ENCODE measurements around the gene PPFIA2.

The PPFIA2 gene

GRCh38 chr12:81472934-81473333, 286.2 kb downstream of the PPFIA2 start:
- DNase-seq (ENCODE audit: low read depth), result no peak
- H3K4me3 ChIP-seq (ENCODE audit: control insufficient read depth, low read depth, low read length), result no peak overlapping the region
- TF ChIP-seq CTCF (IDR thresholded peaks at IDR 0.05; ENCODE audit: control insufficient read depth, insufficient read depth, low read depth, low read length, missing control alignments), result no peak

- H3K4me3 ChIP-seq (ENCODE audit: control insufficient read depth, low read depth, low read length), result no peak overlapping the region
- no peak for DNase-seq (ENCODE audit: low read depth)
- TF ChIP-seq CTCF (IDR thresholded peaks at IDR 0.05; ENCODE audit: control insufficient read depth, insufficient read depth, low read depth, low read length, missing control alignments), result no peak
Measured at GRCh38 chr12:81470923-81471322, 288.2 kb downstream of the PPFIA2 start.

GRCh38 chr12:81468206-81468605, 290.9 kb downstream of the PPFIA2 start:
- peak; percentile 1 for DNase-seq (ENCODE audit: low read depth)
- TF ChIP-seq CTCF (IDR thresholded peaks at IDR 0.05; ENCODE audit: control insufficient read depth, insufficient read depth, low read depth, low read length, missing control alignments), result no peak

GRCh38 chr12:81465876-81466275, 293.3 kb downstream of the PPFIA2 start:
- H3K4me3 ChIP-seq (ENCODE audit: control insufficient read depth, low read depth, low read length), result no peak overlapping the region
- TF ChIP-seq CTCF (IDR thresholded peaks at IDR 0.05; ENCODE audit: control insufficient read depth, insufficient read depth, low read depth, low read length, missing control alignments), result no peak
- no peak for DNase-seq (ENCODE audit: low read depth)

More at GRCh38 chr12:81468206-81468605, 290.9 kb downstream of the PPFIA2 start:
- no peak overlapping the region for H3K4me3 ChIP-seq (ENCODE audit: control insufficient read depth, low read depth, low read length)

- no peak for TF ChIP-seq CTCF (IDR thresholded peaks at IDR 0.05; ENCODE audit: control insufficient read depth, insufficient read depth, low read depth, low read length, missing control alignments)
- H3K4me3 ChIP-seq (ENCODE audit: control insufficient read depth, low read depth, low read length), result no peak overlapping the region
- no peak for DNase-seq (ENCODE audit: low read depth)
Measured at GRCh38 chr12:81465191-81465590, 294.0 kb downstream of the PPFIA2 start.

GRCh38 chr12:81461163-81461562, 298.0 kb downstream of the PPFIA2 start:
- no peak overlapping the region for H3K4me3 ChIP-seq (ENCODE audit: control insufficient read depth, low read depth, low read length)
- DNase-seq (ENCODE audit: low read depth), result no peak
- TF ChIP-seq CTCF (IDR thresholded peaks at IDR 0.05; ENCODE audit: control insufficient read depth, insufficient read depth, low read depth, low read length, missing control alignments), result no peak

Data from AG09309 (cell line).